Activated effector memory CD4-positive, alpha-beta T cell treated with anti-CD3 and anti-CD28 coated beads, Interleukin-2, amount 50 U/mL, for 16 hours (primary cell): Measurements from ENCODE around the gene NUMB.
A peak's percentile ranks its signal among the peaks of the same experiment; 100 is the strongest.

Experiments used
- DNase-seq: peaks from one replicate; pipeline ENCODE4 v3.0.0-alpha.2; 2020

NUMB gene

DNA sequence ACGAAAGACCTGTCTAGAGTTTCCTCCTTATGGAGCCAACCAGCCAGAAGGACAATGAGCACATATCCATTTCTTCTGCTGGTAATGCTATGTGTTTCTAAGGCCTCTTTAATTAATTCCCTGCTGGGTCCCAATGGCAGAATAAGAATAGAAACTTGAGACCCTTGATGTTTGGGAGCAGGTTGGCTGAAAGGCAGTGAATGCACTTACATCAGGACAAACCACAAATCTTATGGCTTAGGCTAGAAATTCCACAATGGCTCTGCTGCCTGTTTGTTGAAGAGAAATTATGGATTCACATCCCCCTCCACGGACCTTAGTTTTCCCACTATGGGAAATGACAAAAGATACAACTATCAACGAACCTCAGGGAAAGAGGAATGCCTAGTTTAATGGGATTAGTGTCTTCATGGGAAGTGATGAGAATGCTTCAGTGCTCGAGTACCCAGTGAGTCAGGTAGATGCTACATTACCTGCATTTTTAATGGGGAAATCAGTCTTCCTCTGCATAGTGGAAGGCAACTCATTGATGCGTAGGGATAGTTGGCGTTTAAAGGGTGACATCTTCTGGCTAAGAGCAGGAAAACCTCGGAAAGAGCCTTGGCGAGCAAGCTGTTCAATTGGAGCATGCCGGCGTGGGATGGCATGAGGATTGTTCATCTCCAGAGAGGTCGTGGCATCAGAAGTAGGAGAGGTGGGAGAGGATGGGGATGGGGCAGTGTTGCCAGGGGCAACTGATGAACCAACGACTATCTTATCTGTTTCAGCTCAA is 174.6 kb downstream of the NUMB start:
- no peak for DNase-seq

DNA sequence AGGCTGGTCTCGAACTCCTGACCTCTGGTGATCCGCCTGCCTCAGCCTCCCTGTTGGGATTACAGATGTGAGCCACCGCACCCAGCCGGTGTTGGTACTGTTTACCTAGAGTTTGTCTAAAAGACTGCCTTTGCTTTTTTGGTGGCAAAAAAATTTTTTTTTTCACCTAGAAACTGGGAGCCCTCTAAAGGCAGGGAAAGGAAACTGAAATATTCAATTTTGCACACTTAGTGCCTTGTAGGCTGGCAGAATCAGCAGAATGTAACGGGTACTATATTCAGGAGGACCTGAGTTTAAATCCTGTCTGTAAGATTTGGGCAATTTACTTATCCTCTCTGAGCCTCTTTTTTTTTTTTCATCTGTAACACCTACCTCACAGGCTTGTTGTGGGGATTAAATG is 177.4 kb downstream of the NUMB start:
- DNase-seq, result no peak

DNA sequence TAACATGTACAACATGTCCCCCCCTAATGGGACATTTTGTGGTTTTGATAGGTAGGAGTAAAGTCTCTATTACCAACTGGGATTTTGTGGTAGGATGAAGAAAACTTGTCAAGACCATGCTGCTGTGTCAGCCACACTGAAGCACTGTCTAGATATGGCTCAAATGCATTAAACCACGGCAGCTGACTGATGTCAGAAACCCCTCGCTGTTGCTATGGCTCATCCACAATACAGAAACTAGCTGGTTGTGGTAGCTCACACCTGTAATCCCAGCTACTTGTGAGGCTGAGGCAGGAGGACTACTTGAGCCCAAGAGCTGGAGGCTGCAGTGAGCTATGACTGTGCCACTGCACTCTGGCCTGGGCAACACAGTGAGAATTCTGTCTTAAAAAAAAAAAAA is 181.0 kb downstream of the NUMB start:
- DNase-seq, result no peak

DNA sequence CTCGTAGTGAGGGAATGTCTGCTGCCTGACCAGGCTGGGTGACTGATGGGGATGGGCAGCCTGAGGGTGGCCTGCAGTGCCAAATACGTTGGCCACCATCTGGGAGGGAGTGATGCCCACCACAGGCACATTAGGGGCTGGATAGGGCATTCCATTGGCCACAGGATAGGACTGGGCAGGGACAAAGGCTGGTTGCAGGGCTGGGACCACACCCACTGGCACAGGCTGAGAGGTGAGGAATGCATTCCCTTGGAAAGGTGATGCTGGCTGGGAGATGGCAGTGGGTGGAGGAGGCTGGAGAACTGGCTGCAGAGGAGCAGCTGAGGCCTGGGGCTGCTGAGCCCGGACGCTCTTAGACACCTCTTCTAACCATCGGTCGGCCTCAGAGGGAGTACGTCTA is 181.5 kb downstream of the NUMB start:
- DNase-seq, result no peak

DNA sequence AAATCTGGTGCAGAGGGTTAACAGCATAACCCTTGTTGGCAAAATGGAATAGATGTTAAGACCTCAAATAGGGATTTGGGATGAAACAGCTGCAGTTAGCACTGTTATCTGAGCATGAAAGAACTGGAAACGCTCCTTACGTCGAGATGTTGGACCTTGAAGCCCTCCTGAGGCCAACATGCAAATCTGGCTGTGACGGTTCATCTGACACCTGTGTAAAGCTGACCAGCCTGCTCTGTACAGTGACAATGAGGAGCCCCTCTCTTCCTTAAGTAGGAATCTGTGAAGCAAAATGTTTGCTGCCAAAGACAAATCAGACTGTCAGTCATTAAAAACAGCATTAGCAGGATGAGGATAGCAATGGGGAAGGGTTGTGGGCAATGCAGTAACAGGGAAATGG is 184.5 kb downstream of the NUMB start:
- DNase-seq, result no peak

DNA sequence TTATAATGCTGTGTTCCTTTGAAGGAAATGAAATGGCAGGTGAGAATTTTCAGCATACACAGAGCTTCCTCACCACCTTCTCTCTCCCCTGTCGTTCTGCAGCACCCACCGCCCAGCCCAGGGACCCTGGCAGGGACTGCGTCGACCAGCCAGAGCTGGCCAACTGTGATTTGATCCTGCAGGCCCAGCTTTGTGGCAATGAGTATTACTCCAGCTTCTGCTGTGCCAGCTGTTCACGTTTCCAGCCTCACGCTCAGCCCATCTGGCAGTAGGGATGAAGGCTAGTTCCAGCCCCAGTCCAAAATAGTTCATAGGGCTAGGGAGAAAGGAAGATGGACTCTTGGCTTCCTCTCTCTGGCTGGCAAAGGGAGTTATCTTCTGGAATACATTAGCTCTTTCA is 186.0 kb downstream of the NUMB start:
- no peak for DNase-seq

DNA sequence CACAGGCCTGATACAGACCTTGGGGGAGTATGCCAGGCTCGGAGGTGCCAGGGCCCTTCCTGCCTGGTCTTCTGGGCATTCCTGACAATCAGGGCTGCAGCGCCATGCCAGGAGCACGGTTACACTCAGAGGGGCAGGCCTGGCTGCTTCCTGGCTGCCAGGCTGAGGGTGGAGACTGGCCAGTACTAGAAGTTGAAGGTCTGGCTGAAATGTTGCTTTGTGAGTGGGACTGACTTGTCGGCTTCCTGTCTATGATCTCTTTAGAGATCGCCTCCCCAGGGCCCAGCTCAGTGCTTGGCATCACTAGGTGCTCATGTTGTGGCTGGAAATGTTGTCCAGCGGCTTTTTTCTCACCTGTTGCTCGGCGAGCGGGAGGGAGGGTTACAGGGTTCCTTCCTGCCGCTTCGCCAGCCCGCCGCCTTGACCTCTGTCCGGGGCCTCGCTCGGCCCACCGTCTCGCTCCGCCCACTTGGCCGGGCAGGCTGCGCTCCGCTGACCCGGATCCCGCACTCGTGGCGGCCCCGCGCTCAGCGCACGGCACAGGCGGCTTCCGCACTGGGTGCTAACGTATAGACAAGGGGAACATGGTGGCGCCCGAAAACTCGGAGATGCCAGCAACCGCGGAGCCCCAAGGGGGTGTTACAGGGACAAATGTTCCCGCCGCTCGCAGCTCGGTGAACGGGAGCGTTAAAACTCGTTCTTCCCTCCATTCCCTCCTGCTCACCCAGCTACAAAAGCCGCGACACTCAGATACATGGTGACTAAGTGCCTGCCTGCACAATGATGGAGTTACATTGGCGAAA is 188.4 kb downstream of the NUMB start:
- no peak for DNase-seq

DNA sequence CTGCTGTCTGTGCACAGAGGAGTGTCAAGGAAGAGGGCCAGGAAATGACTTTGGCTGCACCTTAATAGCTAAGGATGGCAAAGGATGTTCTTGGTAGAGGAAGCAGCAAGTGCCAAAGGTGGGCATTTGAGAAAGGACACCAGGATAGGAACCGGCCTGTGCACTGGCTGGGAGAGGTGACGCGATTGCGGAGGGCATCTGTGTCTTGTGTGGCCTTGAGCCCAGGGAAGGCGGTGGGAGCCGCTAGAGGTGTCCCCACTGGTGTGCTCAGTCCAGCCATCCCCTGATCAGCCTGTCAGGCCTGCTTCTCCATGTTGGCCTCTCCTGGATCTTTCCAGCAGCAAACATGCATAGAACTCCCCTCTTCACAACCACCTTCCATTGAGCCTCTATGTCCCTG is 190.9 kb downstream of the NUMB start:
- DNase-seq, result no peak

DNA sequence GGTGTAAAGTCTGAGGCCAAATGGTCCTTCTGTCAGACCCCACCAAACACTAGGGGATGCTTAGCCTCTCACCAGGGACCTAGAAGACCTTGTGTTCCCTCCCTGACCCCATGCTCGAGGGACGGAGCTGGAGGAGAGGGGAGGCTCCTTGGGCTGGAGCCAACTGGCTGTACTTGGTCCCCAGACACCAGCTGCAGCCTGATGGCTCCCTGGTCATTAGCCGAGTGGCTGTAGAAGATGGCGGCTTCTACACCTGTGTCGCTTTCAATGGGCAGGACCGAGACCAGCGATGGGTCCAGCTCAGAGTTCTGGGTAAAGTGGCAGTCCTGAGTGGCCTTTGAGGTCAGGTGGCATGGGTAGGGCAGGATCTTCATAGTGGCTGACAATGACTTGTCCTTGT is 192.0 kb downstream of the NUMB start:
- no peak for DNase-seq

DNA sequence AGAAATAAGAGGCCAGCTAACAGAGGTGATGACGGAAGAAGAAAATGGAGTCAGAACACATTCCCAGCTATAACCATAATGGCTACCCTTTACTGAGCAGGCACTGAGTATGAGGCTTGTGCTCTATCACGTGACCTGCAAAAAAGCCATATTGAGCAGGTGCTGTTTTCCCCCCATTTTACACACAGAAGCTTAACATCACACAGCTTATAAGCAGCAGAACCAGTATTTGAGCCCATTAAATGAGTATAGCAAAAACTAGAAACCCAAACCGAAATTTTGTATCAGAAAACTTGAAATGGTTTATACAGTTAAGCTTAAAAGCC is 192.7 kb downstream of the NUMB start:
- DNase-seq, result no peak

DNA sequence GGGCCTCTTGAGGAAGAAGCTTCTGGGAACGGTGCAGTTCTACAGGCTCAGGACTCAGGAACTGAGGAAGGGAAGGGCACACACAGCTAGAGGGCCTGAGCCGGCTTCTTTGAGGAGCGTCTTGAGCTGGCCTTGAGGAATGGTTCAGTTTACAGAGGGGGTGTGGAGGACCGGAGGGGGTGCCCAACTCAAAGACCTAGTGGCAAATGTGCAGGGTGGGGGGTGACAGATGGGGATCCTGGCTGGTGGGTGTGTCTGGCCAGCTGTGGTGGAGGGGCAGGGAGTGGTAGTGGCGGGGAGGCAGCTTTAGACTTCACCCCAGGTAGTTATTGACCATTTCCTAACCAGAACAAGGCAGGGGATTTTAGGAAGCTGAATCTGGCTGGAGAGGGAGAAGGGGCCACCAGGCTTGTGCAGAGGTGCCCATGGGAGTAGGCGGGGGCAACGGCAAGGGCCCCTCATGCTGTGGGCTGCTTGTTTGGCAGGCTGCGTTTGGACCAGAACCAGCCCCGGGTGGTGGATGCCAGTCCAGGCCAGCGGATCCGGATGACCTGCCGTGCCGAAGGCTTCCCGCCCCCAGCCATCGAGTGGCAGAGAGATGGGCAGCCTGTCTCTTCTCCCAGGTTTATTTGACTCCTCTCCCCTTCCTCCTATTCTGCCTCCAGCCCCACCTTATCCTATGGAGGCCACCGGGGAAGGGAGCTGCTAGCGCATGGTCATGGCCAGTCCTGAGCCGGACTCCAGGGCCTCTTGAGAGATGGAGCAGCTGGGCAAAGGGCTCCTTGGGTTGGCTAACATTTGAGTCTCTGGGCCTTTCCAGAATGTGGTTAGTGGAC is 193.2 kb downstream of the NUMB start:
- no peak for DNase-seq

DNA sequence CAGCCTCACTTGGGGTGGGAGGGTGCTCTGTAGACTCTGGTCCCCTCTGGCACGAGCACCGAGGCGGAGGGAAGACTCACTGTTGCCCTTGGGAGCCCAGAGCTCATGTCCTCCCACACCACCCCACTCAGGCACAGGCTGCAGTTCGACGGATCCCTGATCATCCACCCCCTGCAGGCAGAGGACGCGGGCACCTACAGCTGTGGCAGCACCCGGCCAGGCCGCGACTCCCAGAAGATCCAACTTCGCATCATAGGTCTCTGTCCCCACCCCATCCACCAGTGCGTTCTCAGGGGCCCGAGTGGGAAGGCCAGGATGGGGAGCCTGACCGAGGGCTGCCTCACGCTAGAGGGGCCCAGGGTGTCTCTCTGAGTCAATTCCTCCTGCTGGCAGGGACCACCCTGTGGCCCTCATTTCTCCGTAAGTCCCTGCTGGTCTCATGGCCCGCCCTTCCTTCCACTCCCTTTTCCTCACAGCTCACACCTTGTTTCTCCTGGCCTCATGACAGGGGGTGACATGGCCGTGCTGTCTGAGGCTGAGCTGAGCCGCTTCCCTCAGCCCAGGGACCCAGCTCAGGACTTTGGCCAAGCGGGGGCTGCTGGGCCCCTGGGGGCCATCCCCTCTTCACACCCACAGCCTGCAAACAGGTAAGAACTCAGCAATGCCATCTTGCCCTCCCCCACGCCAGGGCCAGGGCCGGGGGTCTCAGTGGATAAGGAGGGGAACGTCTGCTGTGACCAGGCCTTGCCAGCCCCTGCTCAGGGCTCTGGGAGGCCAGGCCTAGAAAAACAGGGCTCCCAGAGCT is 194.1 kb downstream of the NUMB start:
- no peak for DNase-seq

DNA sequence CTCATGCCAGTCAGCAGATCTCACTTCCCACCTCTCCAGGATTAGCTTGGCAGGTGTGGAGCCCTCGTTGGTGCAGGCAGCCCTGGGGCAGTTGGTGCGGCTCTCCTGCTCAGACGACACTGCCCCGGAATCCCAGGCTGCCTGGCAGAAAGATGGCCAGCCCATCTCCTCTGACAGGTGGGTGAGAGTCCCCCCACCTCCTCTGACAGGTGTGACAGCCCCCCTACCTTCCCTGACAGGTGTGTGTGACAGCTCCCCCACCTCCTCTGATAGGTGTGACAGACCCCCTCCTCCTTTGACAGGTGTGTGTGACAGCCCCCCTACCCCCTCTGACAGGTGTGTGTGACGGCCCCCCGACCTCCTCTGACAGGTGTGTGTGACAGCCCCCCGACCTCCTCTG is 194.7 kb downstream of the NUMB start:
- DNase-seq, result no peak

DNA sequence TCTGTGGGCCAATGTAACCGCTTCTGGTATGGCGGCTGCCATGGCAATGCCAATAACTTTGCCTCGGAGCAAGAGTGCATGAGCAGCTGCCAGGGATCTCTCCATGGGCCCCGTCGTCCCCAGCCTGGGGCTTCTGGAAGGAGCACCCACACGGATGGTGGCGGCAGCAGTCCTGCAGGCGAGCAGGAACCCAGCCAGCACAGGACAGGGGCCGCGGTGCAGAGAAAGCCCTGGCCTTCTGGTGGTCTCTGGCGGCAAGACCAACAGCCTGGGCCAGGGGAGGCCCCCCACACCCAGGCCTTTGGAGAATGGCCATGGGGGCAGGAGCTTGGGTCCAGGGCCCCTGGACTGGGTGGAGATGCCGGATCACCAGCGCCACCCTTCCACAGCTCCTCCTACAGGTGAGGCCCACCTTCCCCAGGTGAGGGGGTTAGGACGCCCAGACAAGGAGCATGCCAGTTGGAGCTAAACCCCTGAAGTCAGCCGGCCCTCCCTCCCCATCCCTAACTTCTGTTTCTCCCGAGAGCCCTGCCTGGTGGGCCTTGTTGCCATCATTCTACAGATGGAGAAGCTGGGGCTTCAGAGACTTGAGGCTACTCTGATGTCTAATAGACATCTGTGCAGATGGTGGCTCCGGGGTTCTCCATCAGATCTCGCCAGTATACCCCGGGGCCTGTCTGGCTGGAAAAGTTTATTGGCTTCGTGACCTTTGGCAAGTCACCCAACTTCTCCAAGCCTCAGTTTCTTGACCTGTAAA is 195.7 kb downstream of the NUMB start:
- DNase-seq, result no peak

DNA sequence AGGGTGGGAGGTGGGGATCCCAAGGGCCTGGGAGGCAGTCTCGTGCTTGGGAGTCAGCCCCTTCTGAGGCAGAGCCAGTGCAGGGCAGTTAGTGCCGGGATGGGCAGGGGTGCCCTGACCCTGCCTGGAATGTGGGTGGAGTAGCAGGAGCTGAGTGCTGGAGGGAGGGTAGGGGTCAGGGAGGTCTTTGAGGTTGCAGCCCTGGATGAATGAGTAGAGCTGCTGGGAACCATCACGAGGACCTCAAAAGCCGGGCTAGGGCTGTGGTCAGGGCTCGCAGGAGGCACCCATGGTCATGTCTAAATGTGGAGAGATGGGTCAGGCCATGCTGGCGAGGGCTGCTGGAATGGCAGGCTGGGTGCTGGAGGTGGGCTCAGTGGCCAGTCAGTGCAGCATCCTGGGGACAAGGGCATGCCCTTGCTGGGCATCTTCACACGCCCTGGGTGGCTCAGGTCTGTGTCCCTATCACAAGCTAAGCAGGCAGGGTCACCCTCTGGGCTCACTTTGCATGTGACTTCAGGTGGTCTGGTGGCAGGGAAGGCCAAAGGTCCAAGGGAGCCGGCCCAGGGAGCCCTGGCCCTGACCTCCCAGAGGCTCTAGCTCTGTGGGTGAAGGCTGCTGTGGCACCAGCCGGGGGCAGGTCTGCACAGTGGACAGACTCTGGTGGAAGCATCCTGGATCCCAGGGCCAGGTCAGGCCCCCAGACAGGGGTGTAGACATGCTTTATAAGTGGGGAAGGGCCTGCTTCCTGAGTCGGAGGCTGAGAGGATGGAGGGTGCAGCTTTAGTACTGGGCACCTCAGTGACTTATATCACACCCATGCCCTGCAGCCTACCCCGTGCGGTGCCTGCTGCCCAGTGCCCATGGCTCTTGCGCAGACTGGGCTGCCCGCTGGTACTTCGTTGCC is 196.6 kb downstream of the NUMB start:
- DNase-seq, result no peak

DNA sequence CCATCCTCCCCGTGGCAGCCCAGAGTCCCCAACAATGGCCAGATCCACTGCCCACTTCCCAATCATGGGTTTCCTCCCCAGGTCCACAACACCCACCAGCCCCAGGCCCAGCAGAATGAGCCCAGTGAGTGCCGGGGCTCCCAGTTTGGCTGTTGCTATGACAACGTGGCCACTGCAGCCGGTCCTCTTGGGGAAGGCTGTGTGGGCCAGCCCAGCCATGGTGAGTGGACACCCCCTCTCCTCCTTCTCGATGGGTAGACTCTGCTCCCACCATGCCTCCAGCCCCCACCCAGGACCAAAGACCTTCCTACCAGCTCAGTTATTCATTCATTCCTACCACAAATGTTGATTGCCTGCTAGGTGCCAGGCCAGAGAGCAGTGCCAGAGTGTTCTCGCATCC is 197.3 kb downstream of the NUMB start:
- DNase-seq, result no peak

DNA sequence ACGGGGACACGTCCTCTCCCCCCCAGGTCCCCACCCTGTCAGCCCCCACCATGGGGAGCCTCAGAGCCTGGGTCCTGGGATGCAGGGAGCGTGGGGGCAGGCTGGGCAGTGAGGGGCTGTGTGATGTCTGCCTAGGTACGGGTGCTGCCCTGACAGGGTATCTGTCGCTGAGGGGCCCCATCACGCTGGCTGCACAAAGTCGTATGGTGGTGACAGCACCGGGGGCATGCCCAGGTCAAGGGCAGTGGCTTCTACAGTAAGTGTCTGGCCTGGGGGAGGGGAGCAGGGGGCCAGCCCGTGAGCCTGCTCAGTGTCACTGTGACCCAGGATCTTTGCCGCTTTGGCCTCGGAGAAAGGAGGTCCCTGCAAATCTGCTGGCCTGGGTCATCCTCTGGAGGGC is 197.8 kb downstream of the NUMB start:
- no peak for DNase-seq

DNA sequence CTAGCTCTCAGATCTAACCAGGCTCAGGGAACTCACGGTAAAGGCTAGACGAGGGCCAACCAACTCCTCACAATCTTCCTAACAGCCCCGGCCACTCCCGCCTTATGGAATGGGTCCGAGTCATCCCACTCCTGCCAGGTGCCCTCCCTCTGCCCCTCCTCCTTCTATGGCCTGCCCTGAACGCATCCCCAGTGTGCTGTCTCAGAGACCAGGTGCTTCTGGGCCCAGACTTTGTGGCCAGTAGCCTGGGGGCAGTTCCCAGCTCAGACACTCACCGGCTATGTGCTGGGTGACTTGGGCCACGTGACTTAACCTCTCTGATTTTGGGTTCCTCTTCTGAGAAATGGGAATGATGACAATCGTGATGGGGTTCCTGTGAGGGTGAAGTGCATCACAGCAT is 198.5 kb downstream of the NUMB start:
- peak; percentile 33 for DNase-seq

DNA sequence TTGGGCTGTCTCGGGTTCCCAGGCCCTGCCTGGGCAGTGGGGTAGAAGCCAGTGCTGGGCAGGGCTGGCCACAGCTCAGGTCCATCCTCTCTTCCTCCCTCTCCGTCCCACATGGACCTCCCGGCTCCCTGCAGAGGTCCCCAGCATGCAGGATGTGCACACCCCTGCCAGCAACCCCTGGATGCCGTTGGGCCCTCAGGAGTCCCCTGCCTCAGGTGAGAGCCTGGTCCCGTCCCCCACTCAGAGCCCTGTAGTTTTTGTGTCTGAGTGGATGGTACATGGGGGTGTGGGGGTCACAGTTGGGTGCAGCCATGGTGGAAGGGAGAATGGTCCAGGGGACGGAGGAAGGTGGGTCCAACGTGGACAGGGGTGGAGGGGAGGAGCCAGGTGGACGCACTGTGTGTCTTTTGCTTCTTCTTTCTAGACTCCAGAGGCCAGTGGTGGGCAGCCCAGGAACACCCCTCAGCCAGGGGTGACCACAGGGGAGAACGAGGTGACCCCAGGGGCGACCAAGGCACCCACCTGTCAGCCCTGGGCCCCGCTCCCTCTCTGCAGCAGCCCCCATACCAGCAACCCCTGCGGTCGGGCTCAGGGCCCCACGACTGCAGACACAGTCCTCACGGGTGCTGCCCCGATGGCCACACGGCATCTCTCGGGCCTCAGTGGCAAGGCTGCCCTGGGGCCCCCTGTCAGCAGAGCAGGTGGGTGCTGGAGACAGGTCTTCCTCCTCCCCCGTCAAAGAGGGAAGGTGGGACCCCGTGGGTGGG is 199.3 kb downstream of the NUMB start:
- peak; percentile 55 for DNase-seq

DNA sequence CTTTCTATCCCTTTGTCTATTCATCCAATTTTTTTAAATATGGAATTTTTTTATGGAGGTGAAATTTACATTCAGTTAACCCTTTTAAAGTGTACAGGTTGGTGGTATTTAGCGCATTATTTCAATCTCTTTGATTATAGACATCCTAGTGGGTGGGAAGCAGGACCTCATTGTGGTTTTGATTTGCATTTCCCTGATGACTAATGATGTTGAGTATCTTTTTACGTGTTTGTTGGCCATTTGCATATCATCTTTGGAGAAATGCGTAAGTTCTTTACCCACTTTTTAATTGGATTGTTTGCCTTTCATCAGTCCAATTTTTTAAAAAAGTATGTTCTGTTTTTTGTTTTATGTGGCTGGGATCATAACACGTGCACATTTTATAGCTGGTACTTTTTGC is 200.3 kb downstream of the NUMB start:
- no peak for DNase-seq
